ENCODE results near the gene MEIS1.
A peak's percentile ranks its signal among the peaks of the same experiment; 100 is the strongest.

DNA sequence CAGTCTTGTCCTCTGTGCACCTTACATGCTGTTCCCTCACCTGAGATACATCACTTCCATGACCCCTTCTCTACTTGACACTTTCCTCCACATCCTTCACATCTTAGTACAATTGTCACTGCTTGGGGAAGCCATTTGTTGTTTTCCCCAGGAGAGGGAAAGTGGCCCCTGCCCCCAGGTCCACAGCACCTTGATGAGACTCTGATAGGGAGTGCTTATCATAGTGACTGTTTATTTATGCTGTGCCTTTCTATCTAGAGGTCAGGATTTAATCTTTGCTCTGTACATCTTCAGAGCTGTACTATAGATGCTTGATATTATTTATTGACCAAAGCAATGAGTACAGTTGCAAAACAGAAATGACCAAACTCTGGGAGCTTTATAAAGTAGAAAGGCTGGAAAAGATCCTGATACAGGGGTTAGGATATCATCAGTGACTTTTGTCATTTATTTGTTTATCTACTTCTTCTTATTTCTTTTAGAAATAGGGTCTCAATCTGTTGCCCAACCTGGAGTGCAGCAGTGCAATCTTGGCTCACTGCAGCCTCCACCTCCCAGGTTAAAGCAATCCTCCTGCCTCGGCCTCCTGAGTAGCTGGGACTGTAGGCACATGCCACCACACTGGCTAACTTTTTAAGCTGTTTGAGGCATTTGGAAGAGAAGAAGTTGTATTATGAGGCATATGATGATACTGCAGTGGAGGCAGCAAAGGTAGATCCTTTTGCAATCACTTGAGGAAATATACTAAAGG lies 94.2 kb downstream of the MEIS1 start:
- peak; percentile 1 for TF ChIP-seq POLR2AphosphoS5 (IDR thresholded peaks at IDR 0.05)
- TF ChIP-seq, protein P1, sequence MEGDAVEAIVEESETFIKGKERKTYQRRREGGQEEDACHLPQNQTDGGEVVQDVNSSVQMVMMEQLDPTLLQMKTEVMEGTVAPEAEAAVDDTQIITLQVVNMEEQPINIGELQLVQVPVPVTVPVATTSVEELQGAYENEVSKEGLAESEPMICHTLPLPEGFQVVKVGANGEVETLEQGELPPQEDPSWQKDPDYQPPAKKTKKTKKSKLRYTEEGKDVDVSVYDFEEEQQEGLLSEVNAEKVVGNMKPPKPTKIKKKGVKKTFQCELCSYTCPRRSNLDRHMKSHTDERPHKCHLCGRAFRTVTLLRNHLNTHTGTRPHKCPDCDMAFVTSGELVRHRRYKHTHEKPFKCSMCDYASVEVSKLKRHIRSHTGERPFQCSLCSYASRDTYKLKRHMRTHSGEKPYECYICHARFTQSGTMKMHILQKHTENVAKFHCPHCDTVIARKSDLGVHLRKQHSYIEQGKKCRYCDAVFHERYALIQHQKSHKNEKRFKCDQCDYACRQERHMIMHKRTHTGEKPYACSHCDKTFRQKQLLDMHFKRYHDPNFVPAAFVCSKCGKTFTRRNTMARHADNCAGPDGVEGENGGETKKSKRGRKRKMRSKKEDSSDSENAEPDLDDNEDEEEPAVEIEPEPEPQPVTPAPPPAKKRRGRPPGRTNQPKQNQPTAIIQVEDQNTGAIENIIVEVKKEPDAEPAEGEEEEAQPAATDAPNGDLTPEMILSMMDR (IDR thresholded peaks at IDR 0.05) = no peak
- no peak for TF ChIP-seq POLR2A (IDR thresholded peaks at IDR 0.05)
- no peak for TF ChIP-seq EP300 (IDR thresholded peaks at IDR 0.05)

All from gastroesophageal sphincter (tissue), 3 donors.